PFSK-1 (cell line): ENCODE measurements around the gene SLC16A2.

Experiments used
- POLR2AphosphoS5 ChIP-seq: IDR thresholded peaks from 2 replicates; pipeline ENCODE4 v1.6.1; 2012; ENCODE audit warnings: low read depth, mild to moderate bottlenecking, control low read depth, low read length, moderate library complexity
- SIN3A ChIP-seq: IDR thresholded peaks from 2 replicates; pipeline ENCODE4 v1.6.1; 2012; ENCODE audit warnings: mild to moderate bottlenecking, low read length, moderate library complexity, borderline replicate concordance; ENCODE audit not compliant: insufficient read depth
- TF ChIP-seq, protein P1 (sequence below), 2 experiments: IDR thresholded peaks; 2 replicates each; pipeline versions ENCODE4 v1.6.1 to v1.8.0; 2011 to 2012; ENCODE audit warnings: low read depth in 2 of 2, low read length in 2 of 2, control low read depth in 1 of 2, inconsistent platforms in 1 of 2, mild to moderate bottlenecking in 1 of 2, moderate library complexity in 1 of 2; ENCODE audit not compliant: insufficient read depth in 1 of 2

DNA sequence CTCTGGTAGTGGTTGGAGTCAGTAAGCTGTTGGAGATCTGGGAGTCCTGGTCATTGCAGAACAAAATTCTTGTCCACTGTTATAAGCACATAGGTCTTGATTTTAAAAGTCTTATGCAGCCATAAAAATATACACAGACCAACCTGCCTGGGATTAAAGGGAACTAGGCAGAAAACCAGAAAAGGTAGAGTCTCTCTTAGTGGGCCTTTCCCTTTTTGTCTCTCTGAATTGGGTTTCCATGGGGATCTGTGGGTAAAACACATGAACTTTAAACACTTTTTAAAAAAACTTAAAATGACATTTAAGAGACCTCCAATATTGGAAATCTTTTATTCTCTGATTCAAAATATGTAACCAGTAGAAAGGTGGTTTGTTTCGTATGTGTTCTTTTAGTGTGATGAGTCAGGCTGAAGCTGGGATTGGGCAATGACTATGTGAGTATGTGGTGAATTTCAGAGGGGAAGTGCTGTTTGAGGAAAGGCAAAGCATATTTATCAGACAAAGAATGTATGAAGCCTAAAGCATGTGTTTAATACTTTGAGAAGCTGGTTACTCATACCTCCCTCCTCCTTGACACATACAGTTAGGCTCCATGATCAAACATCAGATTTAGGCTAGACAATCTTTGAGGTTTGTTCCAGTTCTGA lies 29.6 kb downstream of the SLC16A2 start:
- TF ChIP-seq POLR2AphosphoS5, result no peak
- TF ChIP-seq SIN3A, result no peak
- TF ChIP-seq, protein P1, sequence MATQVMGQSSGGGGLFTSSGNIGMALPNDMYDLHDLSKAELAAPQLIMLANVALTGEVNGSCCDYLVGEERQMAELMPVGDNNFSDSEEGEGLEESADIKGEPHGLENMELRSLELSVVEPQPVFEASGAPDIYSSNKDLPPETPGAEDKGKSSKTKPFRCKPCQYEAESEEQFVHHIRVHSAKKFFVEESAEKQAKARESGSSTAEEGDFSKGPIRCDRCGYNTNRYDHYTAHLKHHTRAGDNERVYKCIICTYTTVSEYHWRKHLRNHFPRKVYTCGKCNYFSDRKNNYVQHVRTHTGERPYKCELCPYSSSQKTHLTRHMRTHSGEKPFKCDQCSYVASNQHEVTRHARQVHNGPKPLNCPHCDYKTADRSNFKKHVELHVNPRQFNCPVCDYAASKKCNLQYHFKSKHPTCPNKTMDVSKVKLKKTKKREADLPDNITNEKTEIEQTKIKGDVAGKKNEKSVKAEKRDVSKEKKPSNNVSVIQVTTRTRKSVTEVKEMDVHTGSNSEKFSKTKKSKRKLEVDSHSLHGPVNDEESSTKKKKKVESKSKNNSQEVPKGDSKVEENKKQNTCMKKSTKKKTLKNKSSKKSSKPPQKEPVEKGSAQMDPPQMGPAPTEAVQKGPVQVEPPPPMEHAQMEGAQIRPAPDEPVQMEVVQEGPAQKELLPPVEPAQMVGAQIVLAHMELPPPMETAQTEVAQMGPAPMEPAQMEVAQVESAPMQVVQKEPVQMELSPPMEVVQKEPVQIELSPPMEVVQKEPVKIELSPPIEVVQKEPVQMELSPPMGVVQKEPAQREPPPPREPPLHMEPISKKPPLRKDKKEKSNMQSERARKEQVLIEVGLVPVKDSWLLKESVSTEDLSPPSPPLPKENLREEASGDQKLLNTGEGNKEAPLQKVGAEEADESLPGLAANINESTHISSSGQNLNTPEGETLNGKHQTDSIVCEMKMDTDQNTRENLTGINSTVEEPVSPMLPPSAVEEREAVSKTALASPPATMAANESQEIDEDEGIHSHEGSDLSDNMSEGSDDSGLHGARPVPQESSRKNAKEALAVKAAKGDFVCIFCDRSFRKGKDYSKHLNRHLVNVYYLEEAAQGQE (IDR thresholded peaks at IDR 0.05; ENCODE audit: insufficient read depth in 1 of 2, low read depth in 2 of 2, low read length in 2 of 2), result no peak
